Endothelial cell of umbilical vein (primary cell): ENCODE measurements around the gene SLCO3A1. TPM values are rescaled to one million over a fixed set of nuclear protein-coding genes. Genes with fewer than 3 reads are reported as not detected.

Experiments
- BruUV-seq: library from RNA; stranded (reverse); fragments of 400-500 nt; replicated peaks from 2 replicates; lab custom pipeline; 2021; lab: Mats Ljungman, UMichigan
- CTCF ChIA-PET: fragments of 300-600, 350-600 bp; sonication (Branson Sonifier 250); formaldehyde crosslinking; loops from one replicate; lab custom pipeline; 2021; ENCODE audit warnings: antibody characterized with exemption, inconsistent platforms; lab: Charles Lee
- POLR2A ChIA-PET: fragments of 300-600, 350-600 bp; sonication (Branson Sonifier 250); formaldehyde crosslinking; loops from one replicate; lab custom pipeline; 2021; ENCODE audit warnings: antibody characterized with exemption, inconsistent platforms; lab: Charles Lee
- DNase-seq: peaks from one replicate; pipeline ENCODE4 v3.0.0-alpha.2; 2011; ENCODE audit warnings: low read depth, low spot score
- FAIRE-seq: peaks from 2 replicates; lab custom pipeline; 2011; peaks lifted over from hg19 to GRCh38; lab: Jason Lieb, UNC
- H2AFZ ChIP-seq: 2 replicates; pipeline ENCODE4 v1.6.0; 2012; ENCODE audit warnings: low read depth, low read length, control low read depth, inconsistent platforms
- H3K27ac ChIP-seq: 2 replicates; pipeline ENCODE4 v1.5.1; 2011; ENCODE audit warnings: low read depth, mild to moderate bottlenecking, control low read depth, low read length, moderate library complexity; ENCODE audit not compliant: insufficient read depth
- H3K27me3 ChIP-seq, 2 experiments: 2 replicates each; pipeline versions ENCODE4 v1.6.0 to v1.6.1; 2011; ENCODE audit warnings: low read length in 2 of 2, mixed read lengths in 1 of 2; ENCODE audit not compliant: control insufficient read depth in 2 of 2, insufficient read depth in 2 of 2
- H3K36me3 ChIP-seq, 2 experiments: 2 replicates in 1 of 2; 3 replicates in 1 of 2; pipeline ENCODE4 v1.5.1; 2011; ENCODE audit warnings: low read length in 2 of 2, mild to moderate bottlenecking in 1 of 2, moderate library complexity in 1 of 2; ENCODE audit not compliant: control insufficient read depth in 2 of 2, insufficient read depth in 2 of 2; ENCODE audit errors: extremely low read depth in 1 of 2
- H3K4me1 ChIP-seq: 3 replicates; pipeline ENCODE4 v1.5.1; 2011; ENCODE audit warnings: mild to moderate bottlenecking, low read length; ENCODE audit not compliant: control insufficient read depth, insufficient read depth; ENCODE audit errors: extremely low read depth
- H3K4me2 ChIP-seq: 2 replicates; pipeline ENCODE4 v1.6.1; 2011; ENCODE audit warnings: low read length, control low read depth, mixed read lengths; ENCODE audit not compliant: insufficient read depth
- H3K4me3 ChIP-seq, 3 experiments: fragments of 200-600 bp in 1 of 3; sonication (generic), shearing (Covaris generic) in 1 of 3; replicated peaks in 1 of 3; 2 replicates each; pipeline ENCODE4 v1.5.1; 2011 to 2016; ENCODE audit warnings: control low read depth in 3 of 3, low read length in 3 of 3, mild to moderate bottlenecking in 2 of 3, inconsistent platforms in 1 of 3, low read depth in 1 of 3, moderate library complexity in 1 of 3; ENCODE audit not compliant: insufficient read depth in 1 of 3
- H3K79me2 ChIP-seq: 2 replicates; pipeline ENCODE4 v1.6.0; 2012; ENCODE audit warnings: low read length, inconsistent platforms; ENCODE audit not compliant: control insufficient read depth, insufficient read depth
- H3K9ac ChIP-seq: replicated peaks from 2 replicates; pipeline ENCODE3; 2011; ENCODE audit warnings: low read length, control low read depth; ENCODE audit not compliant: insufficient read depth; ENCODE audit errors: extremely low read depth
- H3K9me1 ChIP-seq: replicated peaks from 3 replicates; pipeline ENCODE4 v1.6.0; 2011; ENCODE audit warnings: mild to moderate bottlenecking, low read length; ENCODE audit not compliant: control insufficient read depth, insufficient read depth; ENCODE audit errors: extremely low read depth
- H3K9me3 ChIP-seq: replicated peaks from 2 replicates; pipeline ENCODE4 v1.5.1; 2012; ENCODE audit warnings: low read length, inconsistent platforms; ENCODE audit not compliant: control insufficient read depth, insufficient read depth
- H4K20me1 ChIP-seq: replicated peaks from 2 replicates; pipeline ENCODE3; 2011; ENCODE audit warnings: mild to moderate bottlenecking, low read length; ENCODE audit not compliant: control insufficient read depth, insufficient read depth; ENCODE audit errors: extremely low read depth
- EZH2 ChIP-seq: IDR thresholded peaks from 2 replicates; pipeline ENCODE4 v1.6.1; 2012; ENCODE audit warnings: borderline replicate concordance, low read depth, mild to moderate bottlenecking, moderate library complexity, low read length, inconsistent platforms; ENCODE audit not compliant: severe bottlenecking
- FOS ChIP-seq: IDR thresholded peaks from 2 replicates; pipeline ENCODE4 v1.6.1; 2011; ENCODE audit warnings: mild to moderate bottlenecking, low read length, moderate library complexity, borderline replicate concordance; ENCODE audit not compliant: insufficient read depth
- GATA2 ChIP-seq: IDR thresholded peaks from 2 replicates; pipeline ENCODE4 v1.7.0; 2011; ENCODE audit warnings: low read depth, mild to moderate bottlenecking, moderate library complexity, mixed read lengths, low read length; ENCODE audit not compliant: insufficient read length, insufficient read depth
- JUN ChIP-seq: IDR thresholded peaks from 2 replicates; pipeline ENCODE4 v1.6.1; 2011; ENCODE audit warnings: borderline replicate concordance, low read depth; ENCODE audit not compliant: insufficient read length, insufficient read depth
- MYC ChIP-seq: IDR thresholded peaks from one replicate; pipeline ENCODE4 v1.6.1; 2011; ENCODE audit warnings: mild to moderate bottlenecking, low read depth, low read length
- POLR2A ChIP-seq: IDR thresholded peaks from 2 replicates; pipeline ENCODE4 v1.6.1; 2012; ENCODE audit warnings: low read depth, mild to moderate bottlenecking, control low read depth, low read length
- POLR2AphosphoS5 ChIP-seq: IDR thresholded peaks from 2 replicates; pipeline ENCODE4 v1.6.1; 2012; ENCODE audit warnings: low read depth, mild to moderate bottlenecking, control low read depth, low read length, moderate library complexity; ENCODE audit not compliant: insufficient read depth
- dilution Hi-C: fragments of 300-500 bp; cut with MboI; formaldehyde crosslinking; loops from one replicate; pipeline ENCODE4 v1.15.0; 2019; ENCODE audit warnings: low sequenced_read_pairs; ENCODE audit not compliant: extremely low pct_ligation_motif_present
- intact Hi-C: fragments of 100-400 bp; cut with micrococcal nuclease; formaldehyde crosslinking; loops from one replicate; pipeline ENCODE4 v1.10.0; 2022
- polyA plus RNA-seq, 4 experiments: library from polyadenylated mRNA; depleted of rRNA in 3 of 4; stranded (reverse) in 3 of 4; unstranded in 1 of 4; fragments of >200 nt; gene quantifications; 2 replicates each; pipeline versions ENCODE4 v1.2.1 to v1.2.3, GENCODE V29; 2011 to 2012; ENCODE audit warnings: missing spikeins in 1 of 4
- total RNA-seq: library from RNA; stranded (reverse); gene quantifications from 2 replicates; pipeline ENCODE4 v1.2.3, GENCODE V29; 2021
- TF ChIP-seq, protein P1 (sequence below), 2 donors: IDR thresholded peaks; 1 replicate in 1 of 2; 2 replicates in 1 of 2; pipeline ENCODE4 v1.5.1; 2011; ENCODE audit warnings: low read length in 2 of 2, mild to moderate bottlenecking in 2 of 2, moderate library complexity in 2 of 2, control low read depth in 1 of 2, inconsistent platforms in 1 of 2, low read depth in 1 of 2; ENCODE audit not compliant: insufficient read depth in 1 of 2; ENCODE audit errors: extremely low read depth in 1 of 2
- TF ChIP-seq, protein P2 (sequence below): IDR thresholded peaks from 2 replicates; pipeline ENCODE4 v1.6.1; 2011; ENCODE audit not compliant: insufficient read depth, insufficient read length

Gene SLCO3A1
- total and polyA plus RNA-seq, 2 donors (not counting 3 experiments of a cell fraction or from before 2014, with no cell fraction given) = 0.88 to 0.92 TPM

DNA sequence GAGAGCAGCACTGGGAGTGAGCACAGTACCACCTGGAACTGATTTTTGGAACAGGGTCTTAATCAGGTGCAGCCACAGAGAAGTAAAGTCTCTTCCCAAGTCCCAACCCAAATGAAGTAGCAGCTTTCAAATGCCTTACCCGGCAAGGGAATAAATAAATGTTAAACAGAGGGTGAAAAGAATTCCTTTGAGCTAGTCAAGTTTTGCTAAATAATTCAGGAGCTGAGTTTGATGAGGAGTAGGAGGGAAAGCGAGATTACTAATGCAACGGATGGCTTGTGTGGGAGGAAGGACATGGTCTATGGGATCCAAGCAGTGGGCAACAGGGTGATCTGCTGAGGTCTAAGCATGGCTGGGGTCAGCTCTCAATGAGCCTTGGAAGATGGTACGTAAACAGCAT lies 335.7 kb downstream of the SLCO3A1 start:
- no peak overlapping the region for H3K4me2 ChIP-seq
- CTCF ChIA-PET = no interaction called here
- no peak overlapping the region for H3K9ac ChIP-seq
- no peaks in the 10 kb centered on the region for H4K20me1 ChIP-seq
- peaks cover 1% of the 10 kb centered on the region for H3K9me3 ChIP-seq
- intact Hi-C loops = no loop called here
- H3K36me3 ChIP-seq = no peaks in the 10 kb centered on the region
- TF ChIP-seq JUN (no peak), POLR2A (no peak), MYC (no peak), GATA2 (no peak), POLR2AphosphoS5 (no peak), EZH2 (no peak), FOS (no peak)
- TF ChIP-seq, protein P1, sequence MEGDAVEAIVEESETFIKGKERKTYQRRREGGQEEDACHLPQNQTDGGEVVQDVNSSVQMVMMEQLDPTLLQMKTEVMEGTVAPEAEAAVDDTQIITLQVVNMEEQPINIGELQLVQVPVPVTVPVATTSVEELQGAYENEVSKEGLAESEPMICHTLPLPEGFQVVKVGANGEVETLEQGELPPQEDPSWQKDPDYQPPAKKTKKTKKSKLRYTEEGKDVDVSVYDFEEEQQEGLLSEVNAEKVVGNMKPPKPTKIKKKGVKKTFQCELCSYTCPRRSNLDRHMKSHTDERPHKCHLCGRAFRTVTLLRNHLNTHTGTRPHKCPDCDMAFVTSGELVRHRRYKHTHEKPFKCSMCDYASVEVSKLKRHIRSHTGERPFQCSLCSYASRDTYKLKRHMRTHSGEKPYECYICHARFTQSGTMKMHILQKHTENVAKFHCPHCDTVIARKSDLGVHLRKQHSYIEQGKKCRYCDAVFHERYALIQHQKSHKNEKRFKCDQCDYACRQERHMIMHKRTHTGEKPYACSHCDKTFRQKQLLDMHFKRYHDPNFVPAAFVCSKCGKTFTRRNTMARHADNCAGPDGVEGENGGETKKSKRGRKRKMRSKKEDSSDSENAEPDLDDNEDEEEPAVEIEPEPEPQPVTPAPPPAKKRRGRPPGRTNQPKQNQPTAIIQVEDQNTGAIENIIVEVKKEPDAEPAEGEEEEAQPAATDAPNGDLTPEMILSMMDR (IDR thresholded peaks at IDR 0.05; ENCODE audit: extremely low read depth in 1 of 2, insufficient read depth in 1 of 2, low read depth in 1 of 2, low read length in 2 of 2) = no peak
- TF ChIP-seq, protein P2, sequence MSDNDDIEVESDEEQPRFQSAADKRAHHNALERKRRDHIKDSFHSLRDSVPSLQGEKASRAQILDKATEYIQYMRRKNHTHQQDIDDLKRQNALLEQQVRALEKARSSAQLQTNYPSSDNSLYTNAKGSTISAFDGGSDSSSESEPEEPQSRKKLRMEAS = no peak
- no peak overlapping the region for H2AFZ ChIP-seq
- FAIRE-seq = no peak
- H3K27ac ChIP-seq = no peak overlapping the region
- H3K27me3 ChIP-seq = no peaks in the 10 kb centered on the region
- dilution Hi-C loops = no loop called here
- BruUV-seq = no TSS peak
- no peak for DNase-seq
- POLR2A ChIA-PET = no interaction called here
- no peaks in the 10 kb centered on the region for H3K9me1 ChIP-seq
- H3K4me1 ChIP-seq = no peaks in the 10 kb centered on the region
- H3K4me3 ChIP-seq = no peak overlapping the region
- H3K79me2 ChIP-seq = no peaks in the 10 kb centered on the region
